ENCODE results near the gene FAM227B. TPM values are rescaled to one million over a fixed set of nuclear protein-coding genes. Genes with fewer than 3 reads are reported as not detected.

Gene FAM227B
- total RNA-seq, 1 experiment from 2014 or later: 3.3 TPM

DNA sequence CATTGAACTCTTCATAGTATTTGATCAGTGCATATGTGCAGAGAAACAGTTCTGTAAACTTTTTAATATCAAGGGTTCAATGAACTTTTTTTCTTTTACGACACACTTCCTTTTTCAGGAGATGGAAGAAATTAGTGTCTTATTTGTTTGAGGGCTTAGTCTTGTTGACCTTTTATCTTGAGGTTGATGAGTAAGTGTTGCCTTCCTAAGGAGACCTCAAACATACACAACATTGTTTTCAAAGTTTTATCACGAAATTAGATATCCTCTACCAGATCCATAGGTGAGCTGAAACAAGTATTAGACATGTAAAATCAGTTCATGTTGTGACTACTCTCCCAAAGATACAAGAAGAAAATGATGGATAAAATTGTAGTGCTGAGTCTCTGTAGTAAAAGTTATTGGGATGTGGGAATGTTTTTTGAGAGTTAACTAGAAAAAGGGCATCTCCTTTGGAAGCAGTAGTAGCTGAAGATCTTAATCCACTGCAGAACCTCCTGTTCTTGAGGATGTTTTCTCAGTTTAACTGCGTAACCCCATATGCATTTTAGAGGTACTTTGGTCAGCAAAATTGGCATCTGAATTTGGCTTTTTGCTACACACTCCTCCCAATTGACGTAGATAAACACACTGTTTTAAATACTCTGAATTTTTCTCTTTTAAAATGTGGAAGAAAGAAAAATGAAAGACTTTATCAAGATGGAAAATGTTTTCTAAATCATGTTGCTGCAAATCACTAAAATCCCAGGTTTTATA is 333.8 kb downstream of the FAM227B start:
- BruUV-seq (replicated peaks): no TSS peak

DNA sequence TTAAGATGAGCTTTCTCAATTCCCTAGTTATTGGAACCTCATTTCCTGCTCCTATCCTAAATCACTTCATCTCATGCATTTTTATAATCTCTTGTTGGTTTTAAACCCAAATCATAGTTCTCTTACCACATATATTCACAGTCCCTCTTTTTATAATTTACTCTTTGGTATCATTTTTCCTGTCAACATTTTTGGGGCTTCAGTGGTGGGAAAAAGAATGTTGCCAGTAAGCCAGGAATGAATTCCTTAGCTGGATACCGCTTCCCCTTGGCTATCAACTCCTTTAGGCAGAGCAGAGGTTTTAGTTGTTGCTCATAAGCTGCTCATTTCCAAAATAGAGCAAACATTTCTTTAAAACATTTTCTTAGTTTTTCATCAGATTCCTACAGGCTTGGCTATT is 338.3 kb downstream of the FAM227B start:
- no peaks in the 10 kb centered on the region for H3K79me2 ChIP-seq (ENCODE audit: low read depth)
- no peak overlapping the region for H3K27ac ChIP-seq
- H3K4me3 ChIP-seq: no peak overlapping the region
- ChIA-PET CTCF (no interaction called here), POLR2A (ENCODE audit: unreplicated experiment) (no interaction called here)
- TF ChIP-seq, protein P1, sequence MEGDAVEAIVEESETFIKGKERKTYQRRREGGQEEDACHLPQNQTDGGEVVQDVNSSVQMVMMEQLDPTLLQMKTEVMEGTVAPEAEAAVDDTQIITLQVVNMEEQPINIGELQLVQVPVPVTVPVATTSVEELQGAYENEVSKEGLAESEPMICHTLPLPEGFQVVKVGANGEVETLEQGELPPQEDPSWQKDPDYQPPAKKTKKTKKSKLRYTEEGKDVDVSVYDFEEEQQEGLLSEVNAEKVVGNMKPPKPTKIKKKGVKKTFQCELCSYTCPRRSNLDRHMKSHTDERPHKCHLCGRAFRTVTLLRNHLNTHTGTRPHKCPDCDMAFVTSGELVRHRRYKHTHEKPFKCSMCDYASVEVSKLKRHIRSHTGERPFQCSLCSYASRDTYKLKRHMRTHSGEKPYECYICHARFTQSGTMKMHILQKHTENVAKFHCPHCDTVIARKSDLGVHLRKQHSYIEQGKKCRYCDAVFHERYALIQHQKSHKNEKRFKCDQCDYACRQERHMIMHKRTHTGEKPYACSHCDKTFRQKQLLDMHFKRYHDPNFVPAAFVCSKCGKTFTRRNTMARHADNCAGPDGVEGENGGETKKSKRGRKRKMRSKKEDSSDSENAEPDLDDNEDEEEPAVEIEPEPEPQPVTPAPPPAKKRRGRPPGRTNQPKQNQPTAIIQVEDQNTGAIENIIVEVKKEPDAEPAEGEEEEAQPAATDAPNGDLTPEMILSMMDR (conservative IDR thresholded peaks at IDR 0.05): no peak
- no peak for TF ChIP-seq EZH2 (IDR thresholded peaks at IDR 0.05; ENCODE audit: low read depth)
- H3K4me2 ChIP-seq: no peak overlapping the region
- H3K4me1 ChIP-seq (replicated peaks; ENCODE audit: insufficient read depth): no peaks in the 10 kb centered on the region
- intact Hi-C loops (cut with micrococcal nuclease; ENCODE audit: unreplicated experiment): no loop called here
- no peaks in the 10 kb centered on the region for H3K36me3 ChIP-seq (ENCODE audit: low read depth)
- no peaks in the 10 kb centered on the region for H4K20me1 ChIP-seq (ENCODE audit: insufficient read depth)
- H3K9me3 ChIP-seq (ENCODE audit: insufficient read depth, low read depth): no peaks in the 10 kb centered on the region
- H3K27me3 ChIP-seq (ENCODE audit: insufficient read depth, low read depth): no peaks in the 10 kb centered on the region
- H2AFZ ChIP-seq: no peak overlapping the region
- H3K9me2 ChIP-seq (ENCODE audit: insufficient read depth): no peaks in the 10 kb centered on the region
- H3F3A ChIP-seq (ENCODE audit: insufficient read depth, low read depth): no peaks in the 10 kb centered on the region
- DNase-seq: no peak
- no TSS peak for BruUV-seq (replicated peaks)

More for the DNA sequence above, 333.8 kb downstream of the FAM227B start:
- no peaks in the 10 kb centered on the region for H3K9me2 ChIP-seq (ENCODE audit: insufficient read depth)
- no peak overlapping the region for H3K4me3 ChIP-seq
- intact Hi-C loops (cut with micrococcal nuclease; ENCODE audit: unreplicated experiment): no loop called here
- H2AFZ ChIP-seq: no peak overlapping the region
- H3K4me1 ChIP-seq (replicated peaks; ENCODE audit: insufficient read depth): no peaks in the 10 kb centered on the region
- no peaks in the 10 kb centered on the region for H3K27me3 ChIP-seq (ENCODE audit: insufficient read depth, low read depth)
- H3K27ac ChIP-seq: no peak overlapping the region
- H3K36me3 ChIP-seq (ENCODE audit: low read depth): no peaks in the 10 kb centered on the region
- no peak for DNase-seq
- H3F3A ChIP-seq (ENCODE audit: insufficient read depth, low read depth): no peaks in the 10 kb centered on the region
- TF ChIP-seq, protein P1 (conservative IDR thresholded peaks at IDR 0.05): no peak
- no peak for TF ChIP-seq EZH2 (IDR thresholded peaks at IDR 0.05; ENCODE audit: low read depth)
- no peaks in the 10 kb centered on the region for H3K79me2 ChIP-seq (ENCODE audit: low read depth)
- H4K20me1 ChIP-seq (ENCODE audit: insufficient read depth): no peaks in the 10 kb centered on the region
- no peaks in the 10 kb centered on the region for H3K9me3 ChIP-seq (ENCODE audit: insufficient read depth, low read depth)
- CTCF ChIA-PET: no interaction called here
- POLR2A ChIA-PET (ENCODE audit: unreplicated experiment): no interaction called here
- H3K4me2 ChIP-seq: no peak overlapping the region

DNA sequence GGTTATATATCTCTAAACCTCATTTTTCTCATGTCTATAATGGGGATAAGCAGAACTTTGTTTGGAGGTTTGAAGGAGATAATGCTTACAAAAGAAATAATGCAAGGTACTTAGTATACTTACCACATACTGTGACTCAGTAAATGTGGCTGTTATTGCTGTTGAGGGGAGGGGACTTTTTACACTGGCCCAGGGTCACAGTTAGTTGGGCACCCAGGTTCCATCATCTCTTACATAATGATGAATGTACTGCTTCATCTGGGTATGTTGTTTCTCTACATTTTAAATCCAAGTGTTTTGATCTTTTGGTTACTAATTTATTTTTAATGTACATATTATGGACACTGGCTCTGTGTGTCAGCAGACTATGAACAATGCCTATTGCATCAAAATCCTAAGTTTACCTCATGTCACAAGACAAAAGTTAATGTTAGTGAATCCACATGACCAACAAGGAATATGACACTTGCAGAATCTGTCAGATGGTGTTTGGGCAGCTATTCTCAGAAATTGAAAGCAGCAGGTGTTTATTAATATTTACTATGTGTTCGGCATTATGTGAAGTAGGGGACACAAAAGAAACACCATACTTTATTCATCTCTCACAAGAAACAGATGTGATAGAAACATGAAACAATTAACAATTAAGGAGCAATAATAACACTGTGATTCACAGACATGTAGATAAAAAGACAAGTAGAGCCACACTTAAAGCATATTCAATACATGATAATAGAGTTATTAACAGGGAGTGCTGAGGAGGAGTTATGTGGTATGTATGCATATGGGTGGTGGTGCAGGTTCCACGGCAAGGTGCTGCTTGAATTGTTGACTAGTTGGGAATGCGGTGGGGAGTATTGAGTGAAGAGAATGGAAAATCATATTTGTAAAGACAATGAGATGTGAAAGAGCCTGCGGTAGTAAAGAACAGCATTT is 340.8 kb downstream of the FAM227B start:
- H3K9me3 ChIP-seq (ENCODE audit: insufficient read depth, low read depth): no peaks in the 10 kb centered on the region
- no peaks in the 10 kb centered on the region for H4K20me1 ChIP-seq (ENCODE audit: insufficient read depth)
- intact Hi-C loops (cut with micrococcal nuclease; ENCODE audit: unreplicated experiment): no loop called here
- H3K36me3 ChIP-seq (ENCODE audit: low read depth): no peaks in the 10 kb centered on the region
- no peak overlapping the region for H3K4me2 ChIP-seq
- CTCF ChIA-PET: interaction anchor here (0.7 kb wide), 1 partner anchor 523 kb away, joined by 3 read pairs; no protein-coding TSS in a partner anchor
- no peak for TF ChIP-seq EZH2 (IDR thresholded peaks at IDR 0.05; ENCODE audit: low read depth)
- TF ChIP-seq, protein P1 (conservative IDR thresholded peaks at IDR 0.05): no peak
- H2AFZ ChIP-seq: no peak overlapping the region
- no peaks in the 10 kb centered on the region for H3K9me2 ChIP-seq (ENCODE audit: insufficient read depth)
- POLR2A ChIA-PET (ENCODE audit: unreplicated experiment): no interaction called here
- DNase-seq: no peak
- no peaks in the 10 kb centered on the region for H3K4me1 ChIP-seq (replicated peaks; ENCODE audit: insufficient read depth)
- H3K79me2 ChIP-seq (ENCODE audit: low read depth): no peaks in the 10 kb centered on the region
- no peak overlapping the region for H3K4me3 ChIP-seq
- H3K27me3 ChIP-seq (ENCODE audit: insufficient read depth, low read depth): no peaks in the 10 kb centered on the region
- H3F3A ChIP-seq (ENCODE audit: insufficient read depth, low read depth): no peaks in the 10 kb centered on the region
- H3K27ac ChIP-seq: no peak overlapping the region
- BruUV-seq (replicated peaks): no TSS peak

Measured in PC-9 (cell line).